MG63 (cell line): ENCODE data around the gene METTL26. TPM values are rescaled to one million over a fixed set of nuclear protein-coding genes. Genes with fewer than 3 reads are reported as not detected.

Experiments used
- DNase-seq: peaks from one replicate; pipeline ENCODE4 v3.0.0-alpha.2; 2020
- H3K27me3 ChIP-seq: fragments of 250-450 bp; sonication (Bioruptor Pico); 2 replicates; pipeline ENCODE4 v1.5.1; 2020; ENCODE audit warnings: mild to moderate bottlenecking, moderate library complexity
- H3K36me3 ChIP-seq: fragments of 250-450 bp; sonication (Bioruptor Pico); 2 replicates; pipeline ENCODE4 v1.5.1; 2020; ENCODE audit warnings: mild to moderate bottlenecking, moderate library complexity
- H3K4me3 ChIP-seq: fragments of 250-450 bp; sonication (Bioruptor Pico); 2 replicates; pipeline ENCODE4 v1.5.1; 2020; ENCODE audit warnings: mild to moderate bottlenecking, moderate library complexity
- H3K9me3 ChIP-seq: fragments of 250-450 bp; sonication (Bioruptor Pico); 2 replicates; pipeline ENCODE4 v1.5.1; 2020; ENCODE audit warnings: mild to moderate bottlenecking, moderate library complexity
- total RNA-seq: library from RNA; depleted of rRNA; stranded (reverse); fragments of >200 nt; shearing (Covaris generic); gene quantifications from 2 replicates; pipeline ENCODE4 v1.2.3, GENCODE V29; 2014; ENCODE audit warnings: low replicate concordance; rRNA removed

Gene METTL26
- total RNA-seq, 1 experiment from 2014 or later, result 145 TPM

- peak within 1 kb of the TSS; percentile 99 for H3K4me3 ChIP-seq
- H3K9me3 ChIP-seq, result no peaks in the 10 kb centered on the region
- peaks cover 10% of the 10 kb centered on the region for H3K36me3 ChIP-seq
- DNase-seq, result peak; percentile 99
- no peaks in the 10 kb centered on the region for H3K27me3 ChIP-seq
These were observed 46.4 kb downstream of the METTL26 start, which contains the start of gene RAB40C for GRCh38 chr16:589658-590187. Gene RAB40C, plus strand, starts transcription at chr16:590066. Its CDS starts 226 bp downstream, at chr16:590292.

GRCh38 chr16:588889-589657 is 47.0 kb downstream of the METTL26 start:
- peaks cover 10% of the 10 kb centered on the region for H3K36me3 ChIP-seq
- H3K4me3 ChIP-seq, result peak overlapping the region; percentile 99
- H3K9me3 ChIP-seq, result no peaks in the 10 kb centered on the region
- peak; percentile 96 for DNase-seq
- no peaks in the 10 kb centered on the region for H3K27me3 ChIP-seq

- no peaks in the 10 kb centered on the region for H3K9me3 ChIP-seq
- no peaks in the 10 kb centered on the region for H3K27me3 ChIP-seq
- DNase-seq, result no peak
- H3K4me3 ChIP-seq, result peak overlapping the region; percentile 99
- H3K36me3 ChIP-seq, result peaks cover 10% of the 10 kb centered on the region
These were observed 47.5 kb downstream of the METTL26 start for GRCh38 chr16:588639-588888.

GRCh38 chr16:586645-587590 is 49.2 kb downstream of the METTL26 start:
- Histone ChIP-seq H3K36me3 (peaks cover 10% of the 10 kb centered on the region), H3K27me3 (no peaks in the 10 kb centered on the region), H3K9me3 (no peaks in the 10 kb centered on the region), H3K4me3 (peak overlapping the region; percentile 99)
- DNase-seq, result peak; percentile 48

- DNase-seq, result peak; percentile 85
- Histone ChIP-seq H3K9me3 (no peaks in the 10 kb centered on the region), H3K4me3 (no peak overlapping the region), H3K36me3 (peaks cover 10% of the 10 kb centered on the region), H3K27me3 (no peaks in the 10 kb centered on the region)
These were observed 50.0 kb downstream of the METTL26 start for GRCh38 chr16:586047-586644.

GRCh38 chr16:585351-585750 is 50.8 kb downstream of the METTL26 start:
- no peak for DNase-seq
- Histone ChIP-seq H3K9me3 (no peaks in the 10 kb centered on the region), H3K27me3 (no peaks in the 10 kb centered on the region), H3K4me3 (no peak overlapping the region), H3K36me3 (peaks cover 13% of the 10 kb centered on the region)

Other genes with a start within 250 kb of the METTL26 start
- gene NME4, start 239.1 kb downstream of the METTL26 start, total RNA-seq, result 188 and 350 TPM in 2 replicates
- gene DECR2, start 234.4 kb downstream of the METTL26 start, total RNA-seq, result 31.6 and 37.1 TPM in 2 replicates
- 33.1 and 42.8 TPM in 2 replicates for gene RAB11FIP3, start 210.7 kb downstream of the METTL26 start, total RNA-seq
- 42.2 and 55.9 TPM in 2 replicates for gene CAPN15, start 108.6 kb downstream of the METTL26 start, total RNA-seq
- not detected in 2 replicates for gene PRR35, start 75.9 kb downstream of the METTL26 start, total RNA-seq
- gene NHLRC4, start 69.3 kb downstream of the METTL26 start, total RNA-seq, result not detected in 2 replicates
- gene PIGQ, start 66.3 kb downstream of the METTL26 start, total RNA-seq, result 13.1 and 31.7 TPM in 2 replicates
- gene RAB40C, start 46.2 kb downstream of the METTL26 start, total RNA-seq, result 12.4 and 20.8 TPM in 2 replicates
- not detected in 2 replicates for gene WFIKKN1, start 5.3 kb downstream of the METTL26 start, total RNA-seq
- 22.2 and 50.3 TPM in 2 replicates for gene MCRIP2, start 5.5 kb upstream of the METTL26 start, total RNA-seq
- 6.0 and 17.3 TPM in 2 replicates for gene WDR90, start 13.1 kb upstream of the METTL26 start, total RNA-seq
- 48.7 and 72.8 TPM in 2 replicates for gene RHOT2, start 31.8 kb upstream of the METTL26 start, total RNA-seq
- gene RHBDL1, start 39.4 kb upstream of the METTL26 start, total RNA-seq, result 0.16 TPM in 1 of 2 replicates, not detected in the other
- 301 and 418 TPM in 2 replicates for gene STUB1, start 44.1 kb upstream of the METTL26 start, total RNA-seq
- 15.1 and 66.3 TPM in 2 replicates for gene JMJD8, start 48.0 kb upstream of the METTL26 start, total RNA-seq
- 8.0 and 8.2 TPM in 2 replicates for gene WDR24, start 54.1 kb upstream of the METTL26 start, total RNA-seq
- 0.16 and 0.67 TPM in 2 replicates for gene FBXL16, start 69.5 kb upstream of the METTL26 start, total RNA-seq
- gene METRN, start 78.8 kb upstream of the METTL26 start, total RNA-seq, result 33.7 and 71.7 TPM in 2 replicates
- gene ANTKMT, start 84.8 kb upstream of the METTL26 start, total RNA-seq, result 27.0 and 44.0 TPM in 2 replicates
- gene CCDC78, start 90.1 kb upstream of the METTL26 start, total RNA-seq, result 0.59 and 4.9 TPM in 2 replicates
- 9.4 and 13.3 TPM in 2 replicates for gene HAGHL, start 90.8 kb upstream of the METTL26 start, total RNA-seq
- 39.0 and 72.9 TPM in 2 replicates for gene CIAO3, start 104.7 kb upstream of the METTL26 start, total RNA-seq
- gene MSLN, start 124.4 kb upstream of the METTL26 start, total RNA-seq, result not detected in 2 replicates
- gene RPUSD1, start 152.1 kb upstream of the METTL26 start, total RNA-seq, result 60.9 and 77.3 TPM in 2 replicates
- gene CHTF18, start 152.3 kb upstream of the METTL26 start, total RNA-seq, result 18.9 and 22.6 TPM in 2 replicates
- not detected in 2 replicates for gene GNG13, start 164.4 kb upstream of the METTL26 start, total RNA-seq